ENCODE measurements around the gene GRIK2.

Gene GRIK2

GRCh38 chr6:101683884-101684283 lies 290.4 kb downstream of the GRIK2 start:
- Mint-ChIP-seq H3K36me3 (ENCODE audit: insufficient read depth) (no peaks in the 10 kb centered on the region), H3K9me3 (no peaks in the 10 kb centered on the region), H3K27ac (ENCODE audit: low read depth) (no peak overlapping the region), H3K4me1 (no peaks in the 10 kb centered on the region), H3K27me3 (no peaks in the 10 kb centered on the region), H3K4me3 (no peak overlapping the region)
- DNase-seq (ENCODE audit: low spot score in 2 of 2) (no peak), ATAC-seq (replicated peaks; ENCODE audit: extremely low read depth, poor library complexity, severe bottlenecking) (no peak)

DNA sequence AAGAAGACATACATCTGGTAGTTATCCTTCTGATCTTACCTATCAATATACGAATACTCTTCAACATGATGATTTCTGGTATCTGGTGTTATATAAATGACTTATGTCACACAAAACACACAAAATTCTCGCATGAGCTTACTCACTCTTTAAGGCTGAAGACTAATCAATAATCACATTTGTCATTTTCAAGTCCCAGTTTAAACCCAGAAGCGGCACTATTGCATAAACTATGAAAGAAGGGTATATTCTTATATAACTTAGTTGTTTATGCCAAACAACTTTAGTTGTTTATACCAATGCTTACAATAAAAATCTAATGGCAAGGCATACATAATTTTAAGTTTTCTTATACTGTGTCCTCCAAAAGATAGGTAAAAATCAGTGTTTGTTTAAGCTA lies 293.1 kb downstream of the GRIK2 start:
- H3K27ac Mint-ChIP-seq (ENCODE audit: low read depth) = no peak overlapping the region
- no peak overlapping the region for H3K4me3 Mint-ChIP-seq
- H3K9me3 Mint-ChIP-seq = no peaks in the 10 kb centered on the region
- ATAC-seq (replicated peaks; ENCODE audit: extremely low read depth, poor library complexity, severe bottlenecking) = no peak
- no peaks in the 10 kb centered on the region for H3K27me3 Mint-ChIP-seq
- no peaks in the 10 kb centered on the region for H3K36me3 Mint-ChIP-seq (ENCODE audit: insufficient read depth)
- no peaks in the 10 kb centered on the region for H3K4me1 Mint-ChIP-seq
- no peak for DNase-seq (ENCODE audit: low spot score in 2 of 2)

- no peak for DNase-seq (ENCODE audit: low spot score in 2 of 2)
- Mint-ChIP-seq H3K27ac (ENCODE audit: low read depth) (no peak overlapping the region), H3K36me3 (ENCODE audit: insufficient read depth) (no peaks in the 10 kb centered on the region), H3K4me1 (no peaks in the 10 kb centered on the region), H3K4me3 (no peak overlapping the region), H3K27me3 (no peaks in the 10 kb centered on the region), H3K9me3 (no peaks in the 10 kb centered on the region)
- no peak for ATAC-seq (replicated peaks; ENCODE audit: extremely low read depth, poor library complexity, severe bottlenecking)
These were observed 295.6 kb downstream of the GRIK2 start for GRCh38 chr6:101689156-101689555.

DNA sequence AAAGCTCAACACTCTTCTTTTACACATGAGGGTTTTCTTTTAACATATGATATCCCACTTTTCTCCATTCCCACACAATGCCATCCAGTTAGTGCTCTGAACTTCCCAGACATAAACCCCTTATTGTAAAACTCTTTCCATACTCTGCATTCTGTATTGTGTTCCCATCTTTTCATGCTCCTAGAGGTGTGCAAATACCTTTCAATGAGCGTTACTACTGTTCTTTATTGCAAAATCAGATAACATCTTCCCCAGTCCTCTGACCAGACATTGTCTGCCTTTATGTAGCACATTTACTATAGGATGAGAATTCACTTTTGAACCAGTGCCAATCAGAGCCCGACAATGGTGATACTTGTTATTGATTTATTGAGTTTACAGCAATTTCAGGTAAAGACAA lies 296.2 kb downstream of the GRIK2 start:
- ATAC-seq (replicated peaks; ENCODE audit: extremely low read depth, poor library complexity, severe bottlenecking) = no peak
- H3K4me3 Mint-ChIP-seq = no peak overlapping the region
- H3K27me3 Mint-ChIP-seq = no peaks in the 10 kb centered on the region
- no peak for DNase-seq (ENCODE audit: low spot score in 2 of 2)
- H3K27ac Mint-ChIP-seq (ENCODE audit: low read depth) = no peak overlapping the region
- H3K9me3 Mint-ChIP-seq = no peaks in the 10 kb centered on the region
- H3K36me3 Mint-ChIP-seq (ENCODE audit: insufficient read depth) = no peaks in the 10 kb centered on the region
- H3K4me1 Mint-ChIP-seq = no peaks in the 10 kb centered on the region

DNA sequence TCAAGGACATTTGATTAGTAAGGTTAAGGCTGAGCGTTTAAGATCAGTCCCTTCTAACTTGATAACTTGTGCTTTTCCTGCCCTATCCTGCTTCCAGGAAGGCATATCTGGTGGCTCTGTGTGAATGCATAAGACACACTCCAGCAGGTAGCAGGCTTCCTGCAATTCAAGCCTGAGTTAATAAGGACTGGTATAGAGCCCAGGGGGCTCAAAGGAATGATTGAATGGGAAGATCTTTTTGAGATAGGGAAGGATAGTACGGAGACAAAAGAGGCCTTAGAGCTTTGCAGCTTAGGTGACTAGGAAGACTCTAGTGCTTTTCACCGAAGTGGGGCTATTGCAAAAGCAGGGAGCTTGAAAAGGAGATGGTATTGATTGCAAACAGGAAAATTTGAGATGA lies 307.1 kb downstream of the GRIK2 start:
- Mint-ChIP-seq H3K27me3 (no peaks in the 10 kb centered on the region), H3K4me3 (no peak overlapping the region), H3K27ac (ENCODE audit: low read depth) (no peak overlapping the region), H3K4me1 (no peaks in the 10 kb centered on the region), H3K36me3 (ENCODE audit: insufficient read depth) (no peaks in the 10 kb centered on the region), H3K9me3 (no peaks in the 10 kb centered on the region)
- no peak for ATAC-seq (replicated peaks; ENCODE audit: extremely low read depth, poor library complexity, severe bottlenecking)
- no peak for DNase-seq (ENCODE audit: low spot score in 2 of 2)

- H3K36me3 Mint-ChIP-seq (ENCODE audit: insufficient read depth) = no peaks in the 10 kb centered on the region
- H3K4me3 Mint-ChIP-seq = no peak overlapping the region
- H3K9me3 Mint-ChIP-seq = no peaks in the 10 kb centered on the region
- no peak for ATAC-seq (replicated peaks; ENCODE audit: extremely low read depth, poor library complexity, severe bottlenecking)
- no peak overlapping the region for H3K27ac Mint-ChIP-seq (ENCODE audit: low read depth)
- no peak for DNase-seq (ENCODE audit: low spot score in 2 of 2)
- no peaks in the 10 kb centered on the region for H3K27me3 Mint-ChIP-seq
- no peaks in the 10 kb centered on the region for H3K4me1 Mint-ChIP-seq
These were observed 309.8 kb downstream of the GRIK2 start for GRCh38 chr6:101703311-101703710.

GRCh38 chr6:101705866-101706265 lies 312.4 kb downstream of the GRIK2 start:
- no peaks in the 10 kb centered on the region for H3K36me3 Mint-ChIP-seq (ENCODE audit: insufficient read depth)
- H3K4me3 Mint-ChIP-seq = no peak overlapping the region
- H3K9me3 Mint-ChIP-seq = no peaks in the 10 kb centered on the region
- DNase-seq (ENCODE audit: low spot score in 2 of 2) (no peak), ATAC-seq (replicated peaks; ENCODE audit: extremely low read depth, poor library complexity, severe bottlenecking) (no peak)
- no peaks in the 10 kb centered on the region for H3K4me1 Mint-ChIP-seq
- H3K27me3 Mint-ChIP-seq = no peaks in the 10 kb centered on the region
- no peak overlapping the region for H3K27ac Mint-ChIP-seq (ENCODE audit: low read depth)

DNA sequence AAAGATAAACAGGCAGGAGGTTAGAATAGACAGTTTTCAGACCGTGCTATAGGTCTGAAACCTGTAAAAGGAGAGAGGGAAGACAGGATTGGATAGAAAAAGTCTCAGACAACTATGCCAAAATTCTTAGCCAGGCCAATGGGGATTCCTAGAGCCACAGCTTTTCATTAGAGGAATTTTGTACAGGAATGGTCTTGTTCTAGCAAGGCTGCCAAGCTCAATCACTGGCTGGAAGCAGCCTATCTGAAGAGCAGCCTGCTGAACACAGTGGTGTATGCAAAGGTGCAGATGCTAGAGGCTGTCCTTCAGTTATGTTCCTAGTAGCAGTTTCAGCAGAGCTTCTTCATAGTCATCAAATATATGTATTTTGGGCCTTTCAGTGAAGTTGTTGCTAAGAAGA lies 313.1 kb downstream of the GRIK2 start:
- DNase-seq (ENCODE audit: low spot score in 2 of 2) (no peak), ATAC-seq (replicated peaks; ENCODE audit: extremely low read depth, poor library complexity, severe bottlenecking) (no peak)
- Mint-ChIP-seq H3K27me3 (no peaks in the 10 kb centered on the region), H3K36me3 (ENCODE audit: insufficient read depth) (no peaks in the 10 kb centered on the region), H3K4me1 (no peaks in the 10 kb centered on the region), H3K27ac (ENCODE audit: low read depth) (no peak overlapping the region), H3K9me3 (no peaks in the 10 kb centered on the region), H3K4me3 (no peak overlapping the region)

DNA sequence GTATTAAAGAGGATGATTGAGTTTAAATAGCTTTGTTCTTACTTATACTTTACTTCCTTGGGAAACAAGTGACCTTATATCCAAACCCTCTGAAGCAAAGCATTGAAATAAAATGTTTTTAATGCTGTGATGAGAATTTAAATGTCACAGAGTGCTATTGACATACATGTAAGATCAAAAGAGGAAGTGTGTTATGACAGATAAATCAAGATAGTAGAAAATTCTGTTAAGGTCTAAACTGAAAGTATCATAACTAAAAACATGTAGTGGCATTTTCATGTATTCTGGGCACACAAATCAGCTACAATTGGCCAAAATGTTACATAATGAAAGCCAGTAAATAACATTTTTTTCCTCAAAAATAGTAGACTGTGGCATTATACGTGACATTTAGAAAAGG lies 318.0 kb downstream of the GRIK2 start:
- no peak overlapping the region for H3K27ac Mint-ChIP-seq (ENCODE audit: low read depth)
- no peak for DNase-seq (ENCODE audit: low spot score in 2 of 2)
- H3K4me1 Mint-ChIP-seq = no peaks in the 10 kb centered on the region
- no peak for ATAC-seq (replicated peaks; ENCODE audit: extremely low read depth, poor library complexity, severe bottlenecking)
- H3K9me3 Mint-ChIP-seq = no peaks in the 10 kb centered on the region
- no peaks in the 10 kb centered on the region for H3K27me3 Mint-ChIP-seq
- no peak overlapping the region for H3K4me3 Mint-ChIP-seq
- H3K36me3 Mint-ChIP-seq (ENCODE audit: insufficient read depth) = no peaks in the 10 kb centered on the region

GRCh38 chr6:101716387-101716786 lies 322.9 kb downstream of the GRIK2 start:
- Mint-ChIP-seq H3K9me3 (no peaks in the 10 kb centered on the region), H3K4me1 (no peaks in the 10 kb centered on the region), H3K4me3 (no peak overlapping the region), H3K36me3 (ENCODE audit: insufficient read depth) (no peaks in the 10 kb centered on the region), H3K27me3 (no peaks in the 10 kb centered on the region), H3K27ac (ENCODE audit: low read depth) (no peak overlapping the region)
- no peak for ATAC-seq (replicated peaks; ENCODE audit: extremely low read depth, poor library complexity, severe bottlenecking)
- no peak for DNase-seq (ENCODE audit: low spot score in 2 of 2)

GRCh38 chr6:101716810-101717209 lies 323.3 kb downstream of the GRIK2 start:
- Mint-ChIP-seq H3K4me3 (no peak overlapping the region), H3K9me3 (no peaks in the 10 kb centered on the region), H3K27ac (ENCODE audit: low read depth) (no peak overlapping the region), H3K36me3 (ENCODE audit: insufficient read depth) (no peaks in the 10 kb centered on the region), H3K27me3 (no peaks in the 10 kb centered on the region), H3K4me1 (no peaks in the 10 kb centered on the region)
- DNase-seq (ENCODE audit: low spot score in 2 of 2) = no peak
- no peak for ATAC-seq (replicated peaks; ENCODE audit: extremely low read depth, poor library complexity, severe bottlenecking)

DNA sequence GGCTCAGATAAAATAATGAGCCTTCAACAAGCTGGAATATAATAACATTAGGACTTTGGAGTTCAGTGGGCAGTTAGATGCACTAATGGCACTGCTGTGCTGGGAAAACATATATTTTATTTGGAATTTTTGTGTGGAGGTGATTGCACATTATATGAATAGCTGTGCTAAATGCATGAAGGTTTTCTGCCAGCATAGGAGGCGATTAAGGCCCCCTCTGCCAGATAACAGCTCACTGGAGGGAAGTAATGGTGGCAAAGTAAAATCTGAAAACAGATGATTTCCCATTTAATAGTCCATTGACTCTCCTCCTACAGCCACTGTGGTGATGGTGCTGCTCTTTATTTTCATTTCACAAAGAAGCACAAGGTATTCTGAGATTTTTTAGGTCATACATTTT lies 326.0 kb downstream of the GRIK2 start:
- H3K9me3 Mint-ChIP-seq = no peaks in the 10 kb centered on the region
- DNase-seq (ENCODE audit: low spot score in 2 of 2) (no peak), ATAC-seq (replicated peaks; ENCODE audit: extremely low read depth, poor library complexity, severe bottlenecking) (no peak)
- H3K4me1 Mint-ChIP-seq = no peaks in the 10 kb centered on the region
- no peaks in the 10 kb centered on the region for H3K36me3 Mint-ChIP-seq (ENCODE audit: insufficient read depth)
- H3K4me3 Mint-ChIP-seq = no peak overlapping the region
- H3K27me3 Mint-ChIP-seq = no peaks in the 10 kb centered on the region
- no peak overlapping the region for H3K27ac Mint-ChIP-seq (ENCODE audit: low read depth)

- no peaks in the 10 kb centered on the region for H3K36me3 Mint-ChIP-seq (ENCODE audit: insufficient read depth)
- H3K4me1 Mint-ChIP-seq = no peaks in the 10 kb centered on the region
- H3K27ac Mint-ChIP-seq (ENCODE audit: low read depth) = no peak overlapping the region
- H3K4me3 Mint-ChIP-seq = no peak overlapping the region
- ATAC-seq (replicated peaks; ENCODE audit: extremely low read depth, poor library complexity, severe bottlenecking) (no peak), DNase-seq (ENCODE audit: low spot score in 2 of 2) (no peak)
- H3K27me3 Mint-ChIP-seq = no peaks in the 10 kb centered on the region
- no peaks in the 10 kb centered on the region for H3K9me3 Mint-ChIP-seq
These were observed 329.0 kb downstream of the GRIK2 start for GRCh38 chr6:101722471-101722870.

GRCh38 chr6:101722991-101723579 lies 329.6 kb downstream of the GRIK2 start:
- no peak overlapping the region for H3K4me3 Mint-ChIP-seq
- no peaks in the 10 kb centered on the region for H3K27me3 Mint-ChIP-seq
- H3K27ac Mint-ChIP-seq (ENCODE audit: low read depth) = no peak overlapping the region
- no peak for DNase-seq (ENCODE audit: low spot score in 2 of 2)
- H3K36me3 Mint-ChIP-seq (ENCODE audit: insufficient read depth) = no peaks in the 10 kb centered on the region
- no peak for ATAC-seq (replicated peaks; ENCODE audit: extremely low read depth, poor library complexity, severe bottlenecking)
- no peaks in the 10 kb centered on the region for H3K4me1 Mint-ChIP-seq
- no peaks in the 10 kb centered on the region for H3K9me3 Mint-ChIP-seq
